NOMO-1 treated with dmso at 0.1 percent for 144 hours (cell line): ENCODE data around the gene C3orf70.

ENCODE experiments used
- DNase-seq: peaks from one replicate; lab custom pipeline; 2025; ENCODE audit not compliant: unreplicated experiment; lab: John Stamatoyannopoulos, UW

C3orf70 gene

DNA sequence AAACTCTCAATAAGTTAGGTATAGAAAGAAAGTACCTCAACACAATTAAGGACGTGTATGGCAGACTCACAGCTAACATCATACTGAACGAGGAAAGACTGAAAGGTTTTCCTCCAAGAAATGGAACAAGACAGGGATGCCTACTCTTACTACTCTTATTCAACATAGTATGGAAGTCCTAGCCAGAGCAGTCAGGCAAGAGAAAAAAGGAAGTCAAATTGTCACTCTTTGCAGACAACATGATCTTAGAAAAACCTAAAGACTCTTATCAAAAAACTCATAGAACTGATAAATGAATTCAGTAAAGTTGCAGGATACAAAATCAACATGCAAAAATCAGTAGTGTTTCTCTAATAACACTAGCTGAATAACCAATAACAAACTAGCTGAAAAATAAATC is 96.0 kb downstream of the C3orf70 start:
- no peak for DNase-seq

GRCh38 chr3:185052631-185053030 is 100.2 kb downstream of the C3orf70 start:
- no peak for DNase-seq

DNA sequence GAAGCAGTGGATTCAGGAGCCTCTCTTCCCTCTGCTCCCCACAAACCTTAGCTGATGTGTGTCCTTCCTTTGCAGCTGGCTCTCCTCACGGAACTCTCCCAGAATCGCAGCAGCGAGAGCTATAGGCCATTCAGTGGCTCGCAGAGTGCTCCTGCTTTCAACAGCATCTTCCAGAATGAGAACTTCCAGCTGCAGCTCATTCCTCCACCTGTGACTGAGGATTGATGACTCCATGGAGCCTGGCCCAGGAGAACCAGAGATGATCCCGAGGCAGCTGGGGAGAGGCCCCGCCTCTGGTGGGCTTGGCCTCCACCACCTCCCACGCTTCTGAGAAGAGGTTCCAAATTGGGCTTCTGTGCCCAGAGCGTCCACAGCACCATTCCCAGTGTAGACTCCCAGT is 101.1 kb downstream of the C3orf70 start:
- DNase-seq, result no peak

- DNase-seq, result no peak
These were observed 103.2 kb downstream of the C3orf70 start for GRCh38 chr3:185049710-185050109.

- DNase-seq, result no peak
These were observed 106.3 kb downstream of the C3orf70 start for GRCh38 chr3:185046603-185047002.

DNA sequence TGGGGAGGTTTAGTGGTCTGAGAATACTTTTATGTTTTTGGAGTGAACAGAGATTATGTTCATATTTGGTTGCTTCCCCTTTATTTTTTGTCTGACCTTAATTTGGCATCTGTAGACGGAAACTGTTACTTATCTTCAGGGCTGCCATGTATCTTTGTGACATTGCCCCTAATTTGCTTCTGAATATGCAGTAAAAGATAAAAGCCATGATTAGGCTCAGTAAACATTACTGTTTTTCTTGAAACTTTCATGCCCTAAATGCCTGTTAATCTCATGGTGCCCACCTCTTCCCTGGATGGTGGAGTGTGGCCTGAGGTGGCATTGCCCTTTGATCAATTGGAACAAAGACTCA is 106.7 kb downstream of the C3orf70 start:
- DNase-seq, result no peak

DNA sequence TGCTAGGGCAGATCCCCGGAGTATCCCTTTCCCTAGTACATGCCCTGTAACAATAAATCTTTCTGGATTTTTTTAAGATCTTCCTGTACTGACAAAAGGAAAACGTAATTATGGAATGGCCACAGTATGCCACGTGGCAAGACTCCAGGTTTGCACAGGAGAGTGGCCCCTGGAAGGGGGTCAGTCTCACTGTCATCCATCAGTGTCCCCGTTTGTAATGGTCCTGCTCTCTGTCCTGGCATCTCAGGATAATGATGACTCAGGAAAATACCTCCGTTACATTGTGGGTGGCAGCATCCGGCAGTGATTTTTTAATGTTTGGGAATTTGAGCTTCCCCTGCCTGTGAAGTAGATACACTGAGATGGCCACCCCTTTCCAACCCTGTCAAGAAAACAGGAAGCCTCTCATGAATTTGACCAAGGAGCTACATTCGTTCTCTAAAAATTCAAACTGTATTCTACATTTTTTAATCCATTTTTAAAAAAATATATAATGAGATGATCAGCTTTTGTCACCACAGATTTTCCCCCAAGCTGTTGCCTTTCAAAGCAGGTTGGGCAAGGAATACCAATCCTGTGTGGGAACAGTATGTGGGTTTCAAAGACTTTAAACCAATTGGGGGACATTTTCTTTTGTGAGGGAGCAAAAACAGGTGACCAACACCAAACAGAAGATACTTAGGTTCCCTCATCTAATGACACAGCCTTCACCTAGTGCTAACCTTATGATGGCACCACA is 110.4 kb downstream of the C3orf70 start:
- DNase-seq, result no peak

- no peak for DNase-seq
These were observed 111.3 kb downstream of the C3orf70 start for GRCh38 chr3:185041540-185041939.

GRCh38 chr3:185040425-185040824 is 112.4 kb downstream of the C3orf70 start:
- DNase-seq, result no peak

GRCh38 chr3:185037801-185038200 is 115.1 kb downstream of the C3orf70 start:
- no peak for DNase-seq

DNA sequence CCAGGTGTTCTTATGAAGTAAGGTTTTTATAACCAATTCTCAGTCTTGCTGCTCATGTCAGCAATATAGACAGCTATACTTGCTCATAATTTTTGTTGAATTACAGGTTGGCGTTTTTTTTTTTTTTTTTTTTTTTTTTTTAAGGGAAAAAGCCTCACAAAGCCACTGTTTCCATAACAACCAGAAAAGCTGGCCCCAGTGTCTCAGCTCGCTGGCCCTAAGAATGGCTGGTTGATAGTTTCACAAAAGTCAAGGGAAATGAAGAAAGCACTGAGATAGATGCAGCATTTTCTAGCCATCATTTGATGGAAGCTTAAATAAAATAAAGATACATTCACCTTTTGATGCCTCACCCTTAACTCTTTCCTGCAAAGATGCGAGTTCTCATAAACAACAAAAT is 121.9 kb downstream of the C3orf70 start:
- DNase-seq, result no peak

GRCh38 chr3:185030399-185030798 is 122.5 kb downstream of the C3orf70 start:
- DNase-seq, result no peak

- DNase-seq, result no peak
These were observed 123.8 kb downstream of the C3orf70 start for GRCh38 chr3:185029086-185029485.

DNA sequence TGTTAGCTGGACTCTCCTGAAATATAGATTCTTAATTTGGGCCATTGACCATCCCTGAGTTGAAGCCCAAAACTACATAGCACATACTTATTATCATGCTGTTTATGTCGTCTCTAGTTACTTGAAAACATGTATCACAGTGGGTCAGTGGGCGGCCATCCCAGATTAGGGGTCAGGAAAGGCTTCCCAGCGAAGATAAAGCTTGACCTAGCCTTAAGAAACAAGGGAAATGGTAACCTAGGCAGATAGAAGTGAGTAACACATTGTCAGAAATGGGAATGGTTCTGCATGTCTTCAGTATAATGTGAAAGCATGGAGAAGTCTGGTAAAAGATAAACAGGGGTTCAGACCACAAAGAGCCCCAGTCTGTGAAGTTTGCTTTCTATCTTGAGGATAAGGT is 124.7 kb downstream of the C3orf70 start:
- no peak for DNase-seq
